Activated naive CD8-positive, alpha-beta T cell treated with anti-CD3 and anti-CD28 coated beads for 36 hours (primary cell): ENCODE results near the gene SLITRK4. TPM values are rescaled to one million over a fixed set of nuclear protein-coding genes. Genes with fewer than 3 reads are reported as not detected.

Source experiments
- DNase-seq: peaks from one replicate; pipeline ENCODE4 v3.0.0; 2021
- H3K27ac Mint-ChIP-seq: one replicate; pipeline ENCODE4 v1.8.0; 2022; ENCODE audit warnings: mild to moderate bottlenecking, moderate library complexity, mixed read lengths
- H3K27me3 Mint-ChIP-seq: one replicate; pipeline ENCODE4 v1.8.0; 2022; ENCODE audit warnings: mild to moderate bottlenecking, mixed read lengths
- H3K36me3 Mint-ChIP-seq: one replicate; pipeline ENCODE4 v1.8.0; 2021; ENCODE audit warnings: mild to moderate bottlenecking, mixed read lengths
- H3K4me1 Mint-ChIP-seq: one replicate; pipeline ENCODE4 v1.8.0; 2021; ENCODE audit warnings: mixed read lengths
- H3K4me3 Mint-ChIP-seq: one replicate; pipeline ENCODE4 v1.8.0; 2022; ENCODE audit warnings: mild to moderate bottlenecking, moderate library complexity, mixed read lengths
- H3K9me3 Mint-ChIP-seq: one replicate; pipeline ENCODE4 v1.8.0; 2022; ENCODE audit warnings: mixed read lengths
- total RNA-seq, 2 experiments: library from RNA; stranded (reverse); gene quantifications; one replicate each; pipeline ENCODE4 v1.2.3, GENCODE V29; 2021

Gene SLITRK4, protein sequence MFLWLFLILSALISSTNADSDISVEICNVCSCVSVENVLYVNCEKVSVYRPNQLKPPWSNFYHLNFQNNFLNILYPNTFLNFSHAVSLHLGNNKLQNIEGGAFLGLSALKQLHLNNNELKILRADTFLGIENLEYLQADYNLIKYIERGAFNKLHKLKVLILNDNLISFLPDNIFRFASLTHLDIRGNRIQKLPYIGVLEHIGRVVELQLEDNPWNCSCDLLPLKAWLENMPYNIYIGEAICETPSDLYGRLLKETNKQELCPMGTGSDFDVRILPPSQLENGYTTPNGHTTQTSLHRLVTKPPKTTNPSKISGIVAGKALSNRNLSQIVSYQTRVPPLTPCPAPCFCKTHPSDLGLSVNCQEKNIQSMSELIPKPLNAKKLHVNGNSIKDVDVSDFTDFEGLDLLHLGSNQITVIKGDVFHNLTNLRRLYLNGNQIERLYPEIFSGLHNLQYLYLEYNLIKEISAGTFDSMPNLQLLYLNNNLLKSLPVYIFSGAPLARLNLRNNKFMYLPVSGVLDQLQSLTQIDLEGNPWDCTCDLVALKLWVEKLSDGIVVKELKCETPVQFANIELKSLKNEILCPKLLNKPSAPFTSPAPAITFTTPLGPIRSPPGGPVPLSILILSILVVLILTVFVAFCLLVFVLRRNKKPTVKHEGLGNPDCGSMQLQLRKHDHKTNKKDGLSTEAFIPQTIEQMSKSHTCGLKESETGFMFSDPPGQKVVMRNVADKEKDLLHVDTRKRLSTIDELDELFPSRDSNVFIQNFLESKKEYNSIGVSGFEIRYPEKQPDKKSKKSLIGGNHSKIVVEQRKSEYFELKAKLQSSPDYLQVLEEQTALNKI
- not detected for total RNA-seq

GRCh38 chrX:143635915-143636314, at the start of gene SLITRK4:
Gene SLITRK4, minus strand, starts transcription at chrX:143636101. Its CDS starts 4,993 bp downstream, at chrX:143631108.
- no peak for DNase-seq
- no peak within 1 kb of the TSS for H3K27ac Mint-ChIP-seq
- H3K9me3 Mint-ChIP-seq = peaks cover 2% of the 10 kb centered on the region
- H3K27me3 Mint-ChIP-seq = peaks cover 37% of the 10 kb centered on the region
- H3K36me3 Mint-ChIP-seq = peaks cover 2% of the 10 kb centered on the region
- H3K4me3 Mint-ChIP-seq = no peak within 1 kb of the TSS
- H3K4me1 Mint-ChIP-seq = no peaks in the 10 kb centered on the region

GRCh38 chrX:143683486-143683885, 47.6 kb upstream of the SLITRK4 start:
- no peaks in the 10 kb centered on the region for H3K36me3 Mint-ChIP-seq
- peaks cover 2% of the 10 kb centered on the region for H3K9me3 Mint-ChIP-seq
- H3K27me3 Mint-ChIP-seq = no peaks in the 10 kb centered on the region
- no peak overlapping the region for H3K27ac Mint-ChIP-seq
- H3K4me1 Mint-ChIP-seq = no peaks in the 10 kb centered on the region
- DNase-seq = no peak
- no peak overlapping the region for H3K4me3 Mint-ChIP-seq

DNA sequence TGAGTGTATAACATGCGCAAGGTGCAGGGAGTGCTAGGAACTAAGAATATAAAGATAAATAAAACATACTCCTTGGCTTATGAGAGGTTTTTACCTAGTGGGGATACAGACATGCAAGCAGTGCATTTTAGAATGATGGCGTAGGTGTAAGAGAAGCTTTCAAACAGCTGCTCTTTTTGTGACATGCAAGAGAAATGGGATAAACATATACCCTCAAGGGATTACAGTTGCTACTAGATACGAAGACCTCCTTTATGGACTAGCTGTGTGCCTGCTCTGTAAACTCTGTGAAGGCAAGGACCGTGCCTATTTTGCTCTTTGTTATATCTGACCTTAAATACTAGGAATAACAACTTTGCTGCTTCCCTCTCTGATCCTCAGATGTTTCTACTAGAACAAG, 39.0 kb upstream of the SLITRK4 start:
- Mint-ChIP-seq H3K27me3 (no peaks in the 10 kb centered on the region), H3K36me3 (no peaks in the 10 kb centered on the region), H3K4me1 (no peaks in the 10 kb centered on the region), H3K4me3 (no peak overlapping the region), H3K27ac (no peak overlapping the region), H3K9me3 (no peaks in the 10 kb centered on the region)
- DNase-seq = no peak

- DNase-seq = no peak
- Mint-ChIP-seq H3K4me1 (no peaks in the 10 kb centered on the region), H3K36me3 (no peaks in the 10 kb centered on the region), H3K4me3 (no peak overlapping the region), H3K27ac (no peak overlapping the region), H3K9me3 (no peaks in the 10 kb centered on the region), H3K27me3 (no peaks in the 10 kb centered on the region)
Measured at GRCh38 chrX:143669395-143669794, 33.5 kb upstream of the SLITRK4 start.

GRCh38 chrX:143664302-143664701, 28.4 kb upstream of the SLITRK4 start:
- H3K4me1 Mint-ChIP-seq = no peaks in the 10 kb centered on the region

DNA sequence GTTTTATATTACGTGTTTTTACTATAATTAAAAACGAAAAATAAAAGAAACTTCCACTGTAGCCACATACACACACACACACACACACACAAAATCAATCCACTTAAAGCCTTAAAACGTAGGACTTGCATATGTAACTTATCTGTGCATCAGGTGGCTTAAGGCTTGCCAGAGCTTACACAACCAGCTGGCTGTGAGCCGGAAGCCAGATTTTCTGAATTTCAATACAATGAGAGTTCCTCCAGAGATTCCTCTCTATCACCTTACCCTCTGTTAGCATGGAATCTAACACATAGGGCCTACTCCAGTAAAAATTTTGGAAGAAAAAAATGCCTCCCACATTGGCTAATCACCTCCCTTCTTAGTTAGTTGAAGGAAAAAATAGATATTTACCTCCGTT, 27.9 kb upstream of the SLITRK4 start:
- no peak for DNase-seq
- Mint-ChIP-seq H3K4me3 (no peak overlapping the region), H3K27me3 (no peaks in the 10 kb centered on the region), H3K27ac (no peak overlapping the region), H3K36me3 (no peaks in the 10 kb centered on the region), H3K4me1 (no peaks in the 10 kb centered on the region), H3K9me3 (no peaks in the 10 kb centered on the region)

More at GRCh38 chrX:143664302-143664701, 28.4 kb upstream of the SLITRK4 start:
- no peak for DNase-seq
- no peaks in the 10 kb centered on the region for H3K27me3 Mint-ChIP-seq
- no peaks in the 10 kb centered on the region for H3K9me3 Mint-ChIP-seq
- no peaks in the 10 kb centered on the region for H3K36me3 Mint-ChIP-seq
- H3K4me3 Mint-ChIP-seq = no peak overlapping the region
- H3K27ac Mint-ChIP-seq = no peak overlapping the region

GRCh38 chrX:143661286-143661685, 25.4 kb upstream of the SLITRK4 start:
- no peak for DNase-seq
- Mint-ChIP-seq H3K4me3 (no peak overlapping the region), H3K27me3 (no peaks in the 10 kb centered on the region), H3K4me1 (no peaks in the 10 kb centered on the region), H3K36me3 (no peaks in the 10 kb centered on the region), H3K27ac (no peak overlapping the region), H3K9me3 (no peaks in the 10 kb centered on the region)

DNA sequence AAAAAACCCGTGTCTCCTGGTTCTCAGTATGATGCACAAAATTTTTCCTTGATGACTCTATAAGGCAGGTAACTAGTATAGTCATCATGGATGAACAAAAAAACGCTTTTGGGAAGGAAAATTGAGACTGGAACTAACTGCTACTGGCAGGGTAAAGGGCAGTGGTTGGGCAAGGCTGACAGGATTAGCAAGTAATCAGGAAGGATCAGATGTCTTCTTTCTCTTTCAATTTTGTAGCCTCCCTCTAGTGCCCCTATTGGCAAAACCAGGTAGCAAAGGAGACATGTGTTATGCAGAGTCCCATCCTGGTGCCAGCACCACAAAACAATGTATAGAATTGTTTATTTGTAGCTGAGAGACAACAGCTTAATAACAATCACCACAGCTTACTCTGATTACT, 12.8 kb upstream of the SLITRK4 start:
- Mint-ChIP-seq H3K9me3 (no peaks in the 10 kb centered on the region), H3K27ac (no peak overlapping the region), H3K36me3 (no peaks in the 10 kb centered on the region), H3K27me3 (no peaks in the 10 kb centered on the region), H3K4me3 (no peak overlapping the region), H3K4me1 (no peaks in the 10 kb centered on the region)
- no peak for DNase-seq

DNA sequence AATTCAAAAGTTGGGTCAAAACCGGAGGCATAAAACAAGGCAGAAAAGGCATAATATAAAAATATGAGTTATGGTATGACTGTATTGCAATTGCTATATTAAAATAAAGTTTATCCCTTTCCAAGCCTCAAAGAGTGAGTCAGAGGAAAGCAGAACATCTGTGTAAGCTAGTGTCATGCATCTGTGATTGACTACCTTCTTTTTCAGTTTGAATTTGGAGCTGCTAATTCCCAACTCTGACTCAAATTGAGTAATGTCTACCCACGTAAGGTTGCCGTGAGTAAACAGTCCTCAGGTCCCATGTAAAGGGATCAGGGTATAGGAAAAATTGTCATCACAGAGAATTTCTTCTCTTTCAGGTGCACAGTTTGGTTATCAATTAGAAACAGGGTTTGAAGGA, 6.5 kb upstream of the SLITRK4 start:
- H3K4me3 Mint-ChIP-seq = no peak overlapping the region
- DNase-seq = no peak
- H3K27me3 Mint-ChIP-seq = no peaks in the 10 kb centered on the region
- H3K9me3 Mint-ChIP-seq = no peaks in the 10 kb centered on the region
- no peaks in the 10 kb centered on the region for H3K4me1 Mint-ChIP-seq
- no peaks in the 10 kb centered on the region for H3K36me3 Mint-ChIP-seq
- no peak overlapping the region for H3K27ac Mint-ChIP-seq

GRCh38 chrX:143636831-143637230, 930 bp upstream of the SLITRK4 start:
- no peak overlapping the region for H3K27ac Mint-ChIP-seq
- DNase-seq = no peak
- H3K9me3 Mint-ChIP-seq = peaks cover 2% of the 10 kb centered on the region
- H3K4me3 Mint-ChIP-seq = no peak overlapping the region
- H3K4me1 Mint-ChIP-seq = no peaks in the 10 kb centered on the region
- H3K27me3 Mint-ChIP-seq = peaks cover 32% of the 10 kb centered on the region
- peaks cover 2% of the 10 kb centered on the region for H3K36me3 Mint-ChIP-seq

GRCh38 chrX:143634663-143635455, 1.0 kb downstream of the SLITRK4 start:
- Mint-ChIP-seq H3K27ac (no peak overlapping the region), H3K4me3 (no peak overlapping the region), H3K27me3 (peaks cover 37% of the 10 kb centered on the region), H3K36me3 (peaks cover 2% of the 10 kb centered on the region), H3K9me3 (peaks cover 2% of the 10 kb centered on the region), H3K4me1 (no peaks in the 10 kb centered on the region)
- no peak for DNase-seq

GRCh38 chrX:143634309-143634662, 1.6 kb downstream of the SLITRK4 start:
- Mint-ChIP-seq H3K27me3 (peaks cover 37% of the 10 kb centered on the region), H3K9me3 (peaks cover 2% of the 10 kb centered on the region), H3K36me3 (peaks cover 2% of the 10 kb centered on the region), H3K27ac (no peak overlapping the region), H3K4me3 (no peak overlapping the region), H3K4me1 (no peaks in the 10 kb centered on the region)
- DNase-seq = no peak

- Mint-ChIP-seq H3K4me3 (no peak overlapping the region), H3K27me3 (peaks cover 37% of the 10 kb centered on the region), H3K27ac (no peak overlapping the region), H3K4me1 (no peaks in the 10 kb centered on the region), H3K36me3 (peaks cover 2% of the 10 kb centered on the region), H3K9me3 (peaks cover 2% of the 10 kb centered on the region)
- no peak for DNase-seq
Measured at GRCh38 chrX:143633461-143634308, 2.2 kb downstream of the SLITRK4 start.

DNA sequence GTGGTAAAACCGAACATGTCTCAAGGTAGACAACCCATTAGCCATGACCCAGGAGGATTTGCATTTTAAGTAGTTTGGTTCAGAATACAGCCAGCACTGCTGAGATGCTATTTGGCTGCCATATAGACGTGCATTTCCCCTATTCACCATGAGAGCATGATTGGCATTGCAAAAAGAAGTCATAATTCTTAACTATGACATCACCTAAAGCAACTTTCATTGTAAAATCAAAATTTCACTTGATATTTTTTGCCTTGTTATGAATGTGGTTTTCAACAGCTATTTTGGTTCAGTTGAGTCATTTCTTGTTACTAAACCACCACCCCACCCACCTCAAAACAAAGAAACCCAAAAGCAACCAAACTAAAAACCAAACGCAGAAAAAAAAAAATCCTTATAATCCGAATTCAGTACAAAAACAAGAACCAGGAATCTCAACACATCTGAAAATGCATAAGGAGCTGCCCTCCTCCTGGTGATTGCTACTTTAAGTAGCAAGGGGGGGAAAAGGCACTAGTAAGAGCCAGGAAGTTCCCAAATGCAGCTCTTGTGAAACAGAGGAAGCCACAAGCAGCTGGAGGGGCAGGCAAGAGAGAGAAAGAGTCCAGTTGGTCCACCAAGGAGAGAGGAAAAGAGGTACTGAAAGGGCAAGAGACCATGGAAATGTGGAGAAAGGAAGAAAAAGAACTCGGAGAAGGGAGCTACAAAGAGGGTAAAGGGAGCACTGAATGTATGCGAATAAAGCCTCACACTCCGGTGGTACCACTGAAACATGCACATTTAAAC, 3.1 kb downstream of the SLITRK4 start:
- Mint-ChIP-seq H3K36me3 (peaks cover 2% of the 10 kb centered on the region), H3K4me3 (no peak overlapping the region), H3K27ac (no peak overlapping the region), H3K9me3 (peaks cover 2% of the 10 kb centered on the region), H3K4me1 (no peaks in the 10 kb centered on the region), H3K27me3 (peaks cover 37% of the 10 kb centered on the region)
- DNase-seq = no peak
